IMR-90 (cell line): ENCODE data around the gene MRTO4. TPM values are rescaled to one million over a fixed set of nuclear protein-coding genes. Genes with fewer than 3 reads are reported as not detected.

ENCODE experiments used
- ATAC-seq: fragments of 200-7000 bp; cut with Tn5 transposase; 2 replicates; pipeline ENCODE4 v1.9.1; 2020; ENCODE audit warnings: low read depth, mild to moderate bottlenecking, moderate library complexity
- BruUV-seq: library from RNA; stranded (reverse); fragments of 400-500 nt; replicated peaks from 2 replicates; lab custom pipeline; 2021; lab: Mats Ljungman, UMichigan
- CTCF ChIA-PET: fragments of 300-600 bp; formaldehyde crosslinking; extraction: SDS; loops from one replicate; lab custom pipeline; 2021; ENCODE audit warnings: antibody characterized with exemption; lab: Yijun Ruan, JAX
- POLR2A ChIA-PET: fragments of 300-600 bp; sonication (Branson Sonifier 250); formaldehyde crosslinking; loops from one replicate; lab custom pipeline; 2022; ENCODE audit warnings: antibody characterized with exemption; ENCODE audit not compliant: unreplicated experiment; lab: Charles Lee
- DNase-seq: peaks from one replicate; pipeline ENCODE4 v3.0.0; 2013
- H2AFZ ChIP-seq: replicated peaks from 2 replicates; pipeline ENCODE3; 2013; ENCODE audit warnings: low read length, mild to moderate bottlenecking; ENCODE audit not compliant: poor library complexity
- H2AK5ac ChIP-seq: 2 replicates; pipeline ENCODE4 v1.6.1; 2013; ENCODE audit warnings: low read depth, low read length, inconsistent platforms
- H2AK9ac ChIP-seq: replicated peaks from 2 replicates; pipeline ENCODE3; 2013; ENCODE audit warnings: mild to moderate bottlenecking, low read depth, low read length, moderate library complexity; ENCODE audit not compliant: poor library complexity
- H2BK120ac ChIP-seq: 2 replicates; pipeline ENCODE4 v1.6.1; 2013; ENCODE audit warnings: low read depth, low read length, inconsistent platforms
- H2BK15ac ChIP-seq: 3 replicates; pipeline ENCODE4 v1.6.1; 2013; ENCODE audit warnings: low read depth, low read length, inconsistent platforms
- H2BK20ac ChIP-seq: 2 replicates; pipeline ENCODE4 v1.6.1; 2013; ENCODE audit warnings: low read depth, mild to moderate bottlenecking, inconsistent platforms, low read length, moderate library complexity
- H2BK5ac ChIP-seq: 2 replicates; pipeline ENCODE4 v1.6.1; 2013; ENCODE audit warnings: mild to moderate bottlenecking, low read depth, low read length, inconsistent platforms; ENCODE audit not compliant: poor library complexity, severe bottlenecking
- H3K14ac ChIP-seq: replicated peaks from 2 replicates; pipeline ENCODE4 v1.6.1; 2013; ENCODE audit warnings: low read depth, low read length, inconsistent platforms
- H3K18ac ChIP-seq: 2 replicates; pipeline ENCODE4 v1.6.1; 2013; ENCODE audit warnings: low read depth, low read length, control low read depth
- H3K23ac ChIP-seq: 2 replicates; pipeline ENCODE4 v1.6.1; 2013; ENCODE audit warnings: low read depth, low read length, inconsistent platforms
- H3K27ac ChIP-seq: 2 replicates; pipeline ENCODE4 v1.5.1; 2013; ENCODE audit warnings: mild to moderate bottlenecking, control low read depth, low read length; ENCODE audit not compliant: insufficient read depth
- H3K27me3 ChIP-seq: 2 replicates; pipeline ENCODE4 v1.6.1; 2013; ENCODE audit warnings: low read length; ENCODE audit not compliant: control insufficient read depth, insufficient read depth
- H3K36me3 ChIP-seq: 2 replicates; pipeline ENCODE4 v1.6.1; 2013; ENCODE audit warnings: low read length, mixed read lengths; ENCODE audit not compliant: control insufficient read depth, insufficient read depth
- H3K4ac ChIP-seq: 2 replicates; pipeline ENCODE4 v1.6.1; 2013; ENCODE audit warnings: low read depth, low read length, inconsistent platforms
- H3K4me1 ChIP-seq: 2 replicates; pipeline ENCODE4 v1.6.1; 2013; ENCODE audit warnings: low read length, mixed read lengths; ENCODE audit not compliant: control insufficient read depth, insufficient read depth
- H3K4me2 ChIP-seq: 2 replicates; pipeline ENCODE4 v1.6.1; 2013; ENCODE audit warnings: low read depth, mild to moderate bottlenecking, control low read depth, low read length, moderate library complexity
- H3K4me3 ChIP-seq: 2 replicates; pipeline ENCODE4 v1.5.1; 2013; ENCODE audit warnings: low read depth, mild to moderate bottlenecking, control low read depth, low read length, moderate library complexity; ENCODE audit not compliant: insufficient read depth
- H3K56ac ChIP-seq: 2 replicates; pipeline ENCODE4 v1.6.1; 2013; ENCODE audit warnings: low read length, inconsistent platforms; ENCODE audit not compliant: insufficient read depth; ENCODE audit errors: extremely low read depth
- H3K79me1 ChIP-seq, 2 experiments: 2 replicates each; pipeline ENCODE4 v1.6.1; 2013; ENCODE audit warnings: low read length in 2 of 2, inconsistent platforms in 1 of 2, low read depth in 1 of 2
- H3K9ac ChIP-seq: 2 replicates; pipeline ENCODE4 v1.6.1; 2013; ENCODE audit warnings: low read depth, low read length, control low read depth
- H3K9me1 ChIP-seq: 2 replicates; pipeline ENCODE4 v1.6.1; 2013; ENCODE audit warnings: low read length, inconsistent platforms; ENCODE audit not compliant: insufficient read depth
- H3K9me3 ChIP-seq: 2 replicates; pipeline ENCODE4 v1.6.1; 2013; ENCODE audit warnings: low read length; ENCODE audit not compliant: control insufficient read depth, insufficient read depth
- H4K20me1 ChIP-seq: 2 replicates; pipeline ENCODE4 v1.6.1; 2013; ENCODE audit warnings: low read length, inconsistent platforms; ENCODE audit not compliant: insufficient read depth
- H4K5ac ChIP-seq: 2 replicates; pipeline ENCODE4 v1.6.1; 2013; ENCODE audit warnings: mild to moderate bottlenecking, low read depth, low read length, control low read depth
- H4K8ac ChIP-seq, 2 experiments: 2 replicates each; pipeline ENCODE4 v1.6.1; 2013; ENCODE audit warnings: low read depth in 2 of 2, low read length in 2 of 2, control low read depth in 1 of 2, inconsistent platforms in 1 of 2
- H4K91ac ChIP-seq: 2 replicates; pipeline ENCODE4 v1.6.1; 2013; ENCODE audit warnings: low read depth, low read length, inconsistent platforms; ENCODE audit not compliant: insufficient read depth
- BHLHE40 ChIP-seq: fragments of 150-350 bp; IDR thresholded peaks from 2 replicates; pipeline ENCODE4 v1.6.1; 2016; ENCODE audit warnings: mild to moderate bottlenecking, low read depth, low read length
- CEBPB ChIP-seq: IDR thresholded peaks from 2 replicates; pipeline ENCODE4 v1.6.1; 2012; ENCODE audit warnings: low read depth, low read length, improper control_type of control experiment
- CHD1 ChIP-seq: IDR thresholded peaks from 2 replicates; pipeline ENCODE4 v1.6.1; 2012; ENCODE audit warnings: low read depth, low read length, improper control_type of control experiment
- CTCF ChIP-seq: conservative IDR thresholded peaks from 2 replicates; pipeline ENCODE4 v1.5.1; 2012; ENCODE audit warnings: mild to moderate bottlenecking, low read depth, low read length, improper control_type of control experiment
- ELK1 ChIP-seq: fragments of 150-350 bp; IDR thresholded peaks from 2 replicates; pipeline ENCODE4 v1.6.1; 2016; ENCODE audit warnings: low read depth, mild to moderate bottlenecking, low read length, moderate library complexity, borderline replicate concordance
- FOS ChIP-seq: fragments of 150-350 bp; IDR thresholded peaks from 2 replicates; pipeline ENCODE4 v1.6.1; 2016; ENCODE audit warnings: low read depth, low read length
- MAFK ChIP-seq: IDR thresholded peaks from 2 replicates; pipeline ENCODE4 v1.6.1; 2012; ENCODE audit warnings: low read depth, low read length, improper control_type of control experiment
- MAZ ChIP-seq: IDR thresholded peaks from 2 replicates; pipeline ENCODE4 v1.6.1; 2012; ENCODE audit warnings: low read depth, mild to moderate bottlenecking, low read length, improper control_type of control experiment, moderate library complexity, borderline replicate concordance
- MXI1 ChIP-seq: IDR thresholded peaks from 2 replicates; pipeline ENCODE4 v1.6.1; 2012; ENCODE audit warnings: low read depth, mild to moderate bottlenecking, low read length, moderate library complexity, borderline replicate concordance
- NFE2L2 ChIP-seq: fragments of 150-350 bp; IDR thresholded peaks from 2 replicates; pipeline ENCODE4 v1.6.1; 2016; ENCODE audit warnings: low read depth, mild to moderate bottlenecking, low read length
- POLR2A ChIP-seq: IDR thresholded peaks from 2 replicates; pipeline ENCODE4 v1.6.1; 2012; ENCODE audit warnings: mild to moderate bottlenecking, low read depth, low read length
- RCOR1 ChIP-seq: IDR thresholded peaks from 2 replicates; pipeline ENCODE4 v1.6.1; 2012; ENCODE audit warnings: mild to moderate bottlenecking, low read length, improper control_type of control experiment; ENCODE audit not compliant: insufficient replicate concordance
- RFX5 ChIP-seq: IDR thresholded peaks from 2 replicates; pipeline ENCODE4 v1.8.0; 2012; ENCODE audit warnings: low read depth, mild to moderate bottlenecking, low read length, moderate library complexity
- USF2 ChIP-seq: fragments of 150-350 bp; IDR thresholded peaks from 2 replicates; pipeline ENCODE4 v1.6.1; 2017; ENCODE audit warnings: mild to moderate bottlenecking, antibody characterized with exemption, low read length, low read depth
- WGBS, 2 experiments: methylation state at CpG; one replicate each; pipeline versions ENCODE4 v1.1.5 to v1.1.7; 2013; ENCODE audit warnings: missing lambda C conversion rate in 2 of 2; ENCODE audit not compliant: insufficient read length in 1 of 2; ENCODE audit errors: extremely low coverage in 2 of 2; 5-methylcytosine and 5-hydroxymethylcytosine counted together
- dilution Hi-C: fragments of 300-500 bp; cut with HindIII; formaldehyde crosslinking; loops from one replicate; pipeline ENCODE4 v1.14.3; 2018; ENCODE audit warnings: low sequenced_read_pairs; ENCODE audit not compliant: unreplicated experiment
- in situ Hi-C: fragments of 300-500 bp; cut with MboI; formaldehyde crosslinking; loops from 3 replicates; pipeline ENCODE4 v1.14.3; 2019; ENCODE audit warnings: low sequenced_read_pairs, inconsistent platforms, mixed read lengths
- intact Hi-C: fragments of 100-400 bp; cut with micrococcal nuclease; formaldehyde crosslinking; loops from 2 replicates; pipeline ENCODE4 v1.10.0; 2022
- polyA plus RNA-seq, 3 experiments: library from polyadenylated mRNA; depleted of rRNA; stranded (reverse); fragments of >200 nt; gene quantifications; 2 replicates each; pipeline ENCODE4 v1.2.3, GENCODE V29; 2012; ENCODE audit warnings: low replicate concordance in 1 of 3
- total RNA-seq: library from RNA; depleted of rRNA; stranded (reverse); fragments of >200 nt; gene quantifications from 2 replicates; pipeline ENCODE4 v1.2.3, GENCODE V29; 2012

MRTO4 gene
- total and polyA plus RNA-seq, 2 of the 4 experiments (the other 2 are of a cell fraction), result 48.0 to 58.1 TPM

- Histone ChIP-seq H2AK5ac (peak overlapping the region; percentile 53; the same call in 1 of the 2 replicates), H3K4me1 (0 out of 2 replicates have a peak, but pooled peaks cover 2% of the 10 kb centered on the region), H3K9me3 (no peaks in the 10 kb centered on the region), H3K23ac (0 out of 2 replicates have a peak overlapping the region, but pooled peaks have one; percentile 72), H3K14ac (0 out of 2 replicates have a peak overlapping the region, but pooled peaks have one; percentile 90), H3K79me1 (peaks cover 34 to 66% of the 10 kb centered on the region in 2 experiments), H4K20me1 (peaks cover 19% of the 10 kb centered on the region), H3K9ac (peak overlapping the region; percentile 99), H4K5ac (peak overlapping the region; percentile 99; the same call in 1 of the 2 replicates), H3K36me3 (peaks cover 7% of the 10 kb centered on the region), H4K8ac (peak overlapping the region; percentile 96 to 99), H3K4me2 (peak overlapping the region; percentile 93), H2BK5ac (no peak overlapping the region), H3K9me1 (peaks cover 6% of the 10 kb centered on the region), H2AK9ac (peak overlapping the region; percentile 94), H3K27ac (peak overlapping the region; percentile 96), H3K18ac (no peak overlapping the region), H3K4me3 (peak overlapping the region; percentile 87), H2BK20ac (no peak overlapping the region), H3K27me3 (no peaks in the 10 kb centered on the region), H2BK120ac (no peak overlapping the region), H4K91ac (peak overlapping the region; percentile 97), H2BK15ac (no peak overlapping the region), H3K56ac (peak overlapping the region; percentile 92), H2AFZ (peak overlapping the region; percentile 100), H3K4ac (peak overlapping the region; percentile 87; the same call in 1 of the 2 replicates)
- POLR2A ChIA-PET, result no interaction called here
- DNase-seq (no peak), ATAC-seq (no peak)
- intact Hi-C loops (loop anchor here (5.0 kb wide), 2 partner anchors 62 to 402 kb away; partner anchors contain the start of genes AKR7A2 and SLC66A1), in situ Hi-C loops (loop anchor here (5.0 kb wide), 1 partner anchor 402 kb away; no protein-coding TSS in a partner anchor), dilution Hi-C loops (no loop called here)
- CTCF ChIA-PET, result interaction anchor here (0.6 to 1.1 kb wide), 2 partner anchors 10 to 150 kb away, joined by 3 to 4 read pairs; no protein-coding TSS in a partner anchor
- 0% methylated on average over 2 of the region's 14 CpGs; no CpG with 5 or more reads in 1 of the 2 experiments for WGBS, 2 experiments
- BruUV-seq, result TSS peak; percentile 75
- no peak for TF ChIP-seq BHLHE40
- no peak for TF ChIP-seq FOS
- no peak for TF ChIP-seq CEBPB
- TF ChIP-seq MXI1, result no peak
- no peak for TF ChIP-seq MAFK
- no peak for TF ChIP-seq NFE2L2
- TF ChIP-seq POLR2A, result no peak
- TF ChIP-seq USF2, result no peak
- no peak for TF ChIP-seq CTCF
- TF ChIP-seq ELK1, result no peak
- TF ChIP-seq RFX5, result no peak
- TF ChIP-seq CHD1, result no peak
- TF ChIP-seq RCOR1, result no peak
- TF ChIP-seq MAZ, result no peak
These were observed 838 bp upstream of the MRTO4 start for GRCh38 chr1:19250629-19251304.
